IPS-18c (cell line): ENCODE measurements around the gene ADTRP.

Experiments used
- H3K4me3 ChIP-seq: 2 replicates; pipeline ENCODE4 v1.7.0; 2013; ENCODE audit warnings: low read depth, mild to moderate bottlenecking, low read length, moderate library complexity; ENCODE audit not compliant: insufficient read depth
- H3K9me3 ChIP-seq: one replicate; pipeline ENCODE4 v1.6.1; 2013; ENCODE audit warnings: mild to moderate bottlenecking, low read length, moderate library complexity; ENCODE audit not compliant: control insufficient read depth, insufficient read depth

The ADTRP gene

DNA sequence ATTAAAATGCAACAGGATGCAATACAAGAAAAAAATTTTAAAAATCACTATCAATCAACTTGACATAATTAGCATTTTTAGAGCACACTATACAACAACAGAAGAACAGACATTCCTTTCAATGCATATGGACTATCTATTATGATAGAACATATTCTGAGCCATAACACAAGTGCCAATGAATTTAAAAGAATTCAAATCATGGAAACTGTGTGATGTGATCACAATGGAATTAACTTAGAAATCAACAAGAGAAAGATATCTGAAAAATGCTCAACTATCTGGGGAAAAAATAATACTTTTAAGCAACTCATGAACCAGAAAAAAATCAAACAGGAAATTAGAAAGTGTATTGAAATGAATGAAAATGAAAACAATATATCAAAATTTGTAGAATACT lies 106.3 kb downstream of the ADTRP start:
- no peaks in the 10 kb centered on the region for H3K9me3 ChIP-seq
- no peak overlapping the region for H3K4me3 ChIP-seq

DNA sequence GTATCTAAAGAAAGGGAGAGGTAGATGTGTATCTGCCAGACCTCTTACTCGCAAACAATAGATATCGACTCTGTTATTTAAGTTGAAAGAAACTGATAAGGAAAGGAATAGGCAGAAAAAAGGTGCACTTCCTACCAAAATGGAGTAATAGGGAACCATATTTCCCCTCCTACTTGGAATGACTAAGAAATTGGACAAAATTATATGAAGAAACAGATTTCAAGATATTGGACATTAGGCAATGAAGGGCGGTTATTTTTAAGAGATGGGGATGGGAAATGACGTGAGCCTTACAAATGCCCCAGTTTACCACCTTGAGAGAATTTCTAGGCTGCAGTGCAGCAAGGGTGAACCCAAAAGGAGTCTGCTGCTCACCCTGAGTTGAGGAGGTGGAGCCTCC lies 108.9 kb downstream of the ADTRP start:
- Histone ChIP-seq H3K4me3 (no peak overlapping the region), H3K9me3 (no peaks in the 10 kb centered on the region)

DNA sequence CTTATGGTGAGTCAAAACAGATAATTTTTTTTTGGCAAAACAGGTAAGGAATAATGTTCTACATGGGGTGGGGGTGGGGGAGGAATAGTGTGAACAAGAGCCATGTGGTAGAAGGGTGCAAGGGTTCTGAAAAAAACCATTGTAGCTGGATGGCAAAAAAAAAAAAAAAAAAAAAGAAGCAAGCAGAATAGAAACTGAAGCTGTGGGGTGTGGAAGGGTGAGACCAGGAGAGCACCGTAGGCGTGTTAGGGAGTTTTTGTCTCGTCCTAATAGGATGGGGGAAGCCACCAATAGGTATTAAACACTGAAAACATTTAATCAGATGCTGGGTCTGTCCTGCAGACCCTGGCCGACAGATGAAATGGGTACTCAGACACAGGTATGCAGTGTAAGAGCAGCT lies 110.1 kb downstream of the ADTRP start:
- Histone ChIP-seq H3K9me3 (no peaks in the 10 kb centered on the region), H3K4me3 (no peak overlapping the region)

DNA sequence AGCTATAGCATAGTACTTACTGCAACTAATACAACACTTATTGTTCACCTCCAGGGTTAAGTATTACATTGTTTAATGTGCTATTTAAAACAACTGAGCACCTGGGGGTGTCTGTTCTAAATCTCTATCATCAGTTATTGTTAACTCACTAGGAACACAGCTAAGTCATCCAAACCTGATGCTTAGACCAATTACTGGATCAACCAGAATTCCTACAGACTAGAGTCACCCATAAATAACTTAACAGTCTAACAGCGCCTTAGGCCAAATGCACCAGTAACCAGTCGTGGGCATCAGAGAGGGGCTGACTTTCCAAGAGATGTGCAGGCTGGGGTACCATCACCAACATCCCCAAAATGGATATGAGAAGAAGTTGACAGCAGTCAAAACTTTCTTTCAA lies 110.7 kb downstream of the ADTRP start:
- H3K4me3 ChIP-seq = no peak overlapping the region

DNA sequence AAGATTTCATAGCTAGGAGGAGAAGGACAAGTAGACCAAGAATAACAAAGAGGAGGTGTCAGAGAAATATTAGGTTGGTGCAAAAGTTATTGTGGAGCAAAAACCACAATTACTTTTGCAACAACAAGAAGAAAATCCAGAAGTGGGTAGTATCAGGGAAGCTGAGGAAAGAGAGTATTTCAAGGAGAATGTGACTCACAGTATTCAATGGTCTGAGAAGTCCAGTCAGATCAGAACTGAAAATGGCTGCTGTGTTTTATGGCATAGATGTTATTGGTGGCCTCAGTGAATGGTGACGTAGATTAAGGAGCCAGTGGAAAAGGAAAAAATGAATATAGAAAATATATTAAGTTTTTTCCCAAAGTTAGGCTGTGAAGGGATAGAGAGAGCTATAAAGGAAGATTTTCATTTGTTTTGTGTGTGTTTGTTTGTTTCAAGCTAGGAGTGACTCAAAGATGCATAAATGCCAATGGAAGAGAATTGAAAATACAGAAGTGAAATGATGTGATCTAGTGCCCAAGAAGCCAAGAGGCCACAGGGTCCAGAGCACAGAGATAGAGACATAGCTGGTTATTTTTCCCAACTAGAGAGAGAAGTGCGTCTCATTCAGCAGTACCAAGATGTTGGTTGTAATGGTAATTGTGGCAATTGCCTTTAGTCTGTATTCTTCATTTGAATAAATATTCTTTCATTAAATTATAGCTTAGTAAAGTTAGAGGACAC lies 112.8 kb downstream of the ADTRP start:
- no peak overlapping the region for H3K4me3 ChIP-seq
- no peaks in the 10 kb centered on the region for H3K9me3 ChIP-seq

More for the DNA sequence above, 110.7 kb downstream of the ADTRP start:
- no peaks in the 10 kb centered on the region for H3K9me3 ChIP-seq
